COLO668 (cell line): ENCODE data around the gene SBNO2.
A peak's percentile ranks its signal among the peaks of the same experiment; 100 is the strongest.

ENCODE experiments used
- DNase-seq: peaks from one replicate; lab custom pipeline; 2025; ENCODE audit not compliant: unreplicated experiment; lab: John Stamatoyannopoulos, UW

Gene SBNO2

DNA sequence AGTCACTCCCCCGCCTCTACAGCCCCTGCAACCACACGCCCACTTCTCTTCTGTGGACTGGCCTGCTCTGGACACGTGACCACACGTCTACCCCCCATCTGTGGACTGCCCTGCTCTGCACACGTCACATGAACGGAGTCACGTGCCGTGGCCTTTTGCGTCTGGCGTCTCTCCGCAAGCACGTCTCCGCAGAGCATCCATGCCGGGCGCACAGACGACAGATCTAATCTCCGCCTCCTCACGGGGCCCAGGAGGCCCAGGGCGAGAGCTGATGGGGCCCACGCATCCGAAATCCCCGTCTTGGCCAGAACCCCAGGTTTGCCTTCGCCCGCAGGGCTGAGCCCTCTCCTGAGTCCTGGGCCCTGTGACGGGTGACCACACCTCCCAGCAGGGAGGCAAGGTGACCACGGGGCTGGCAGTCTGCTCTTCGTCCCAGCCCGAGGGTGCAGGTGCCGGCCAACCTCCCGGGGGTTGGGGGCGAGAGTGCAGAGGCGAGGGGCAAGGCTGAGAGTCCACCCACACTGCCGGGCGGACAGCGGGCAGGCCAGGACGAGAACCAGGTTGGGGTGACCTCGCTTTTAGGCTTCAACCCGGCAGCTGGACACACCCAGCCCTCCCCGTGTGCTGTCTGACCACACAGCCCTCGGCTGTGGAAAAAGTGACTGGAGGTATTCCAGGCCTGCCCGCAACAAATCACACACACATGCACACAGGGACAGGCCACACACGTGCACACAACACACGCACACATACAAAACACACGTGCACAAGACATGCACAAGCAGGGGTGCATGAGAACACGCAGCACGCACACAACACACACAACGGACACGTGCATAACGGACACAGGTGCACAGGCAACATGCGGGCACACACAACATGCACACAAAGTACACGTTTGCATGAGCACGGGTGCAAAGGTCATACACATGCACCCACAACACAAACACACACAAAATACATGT is 3.9 kb downstream of the SBNO2 start:
- DNase-seq: no peak

DNA sequence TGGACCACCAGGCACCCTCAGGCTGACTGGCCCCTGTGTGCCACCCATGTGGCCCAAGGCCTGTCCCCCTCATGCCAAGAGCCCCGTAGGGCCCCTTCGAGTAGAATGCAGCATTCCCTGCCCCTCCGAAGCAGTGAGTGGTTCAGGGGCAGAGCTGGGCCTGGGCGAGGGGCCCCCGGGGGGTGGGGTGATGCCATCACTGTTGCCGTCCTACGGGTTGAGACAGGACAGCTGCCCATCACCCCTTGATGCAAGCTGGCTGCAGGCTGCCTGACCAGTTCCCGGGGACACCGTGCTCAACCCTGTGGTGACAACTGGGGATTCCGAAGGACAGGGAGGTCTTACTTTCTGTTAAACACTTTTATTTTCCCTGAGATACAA is 4.7 kb downstream of the SBNO2 start:
- no peak for DNase-seq

DNA sequence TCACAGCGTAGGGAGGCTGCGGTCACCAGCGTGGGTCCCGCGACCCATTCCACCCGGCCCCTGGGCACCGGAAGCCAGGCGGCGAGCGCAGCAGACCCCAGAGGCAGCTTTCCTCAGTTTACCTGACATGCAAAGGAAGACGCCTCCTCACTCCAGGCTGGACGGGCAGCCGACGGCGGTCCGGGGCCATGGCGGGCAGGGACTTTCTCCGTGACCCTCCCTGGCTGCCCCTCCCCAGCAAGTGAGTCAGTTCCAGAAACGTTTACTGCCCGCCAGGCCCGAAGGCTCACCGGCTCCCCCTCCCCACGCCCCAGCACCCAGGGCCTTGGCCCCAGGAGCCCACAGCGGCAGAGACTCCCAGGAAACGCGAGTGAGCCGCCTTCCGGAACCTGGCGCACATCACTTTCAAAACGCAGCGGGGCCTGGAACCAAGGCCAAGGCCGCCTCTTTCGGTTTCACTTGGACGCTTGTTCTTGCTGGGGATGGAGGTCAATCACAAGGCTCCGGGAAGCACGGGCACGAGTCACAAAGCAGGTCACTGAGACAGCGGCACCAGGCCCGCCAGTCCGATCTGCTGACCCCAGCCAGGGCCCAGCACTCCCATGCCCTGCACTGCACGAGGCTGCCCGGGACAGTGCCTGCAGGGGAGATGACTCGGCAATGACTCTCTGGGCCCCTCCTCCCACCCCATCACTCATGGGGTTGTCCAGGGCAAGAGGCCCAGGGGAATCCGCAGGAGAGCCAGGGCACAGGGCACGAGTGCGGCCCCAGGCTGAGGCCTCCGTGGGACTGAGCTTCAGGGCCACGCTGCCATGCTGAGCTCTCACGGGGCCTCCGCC is 5.3 kb downstream of the SBNO2 start:
- DNase-seq: no peak

DNA sequence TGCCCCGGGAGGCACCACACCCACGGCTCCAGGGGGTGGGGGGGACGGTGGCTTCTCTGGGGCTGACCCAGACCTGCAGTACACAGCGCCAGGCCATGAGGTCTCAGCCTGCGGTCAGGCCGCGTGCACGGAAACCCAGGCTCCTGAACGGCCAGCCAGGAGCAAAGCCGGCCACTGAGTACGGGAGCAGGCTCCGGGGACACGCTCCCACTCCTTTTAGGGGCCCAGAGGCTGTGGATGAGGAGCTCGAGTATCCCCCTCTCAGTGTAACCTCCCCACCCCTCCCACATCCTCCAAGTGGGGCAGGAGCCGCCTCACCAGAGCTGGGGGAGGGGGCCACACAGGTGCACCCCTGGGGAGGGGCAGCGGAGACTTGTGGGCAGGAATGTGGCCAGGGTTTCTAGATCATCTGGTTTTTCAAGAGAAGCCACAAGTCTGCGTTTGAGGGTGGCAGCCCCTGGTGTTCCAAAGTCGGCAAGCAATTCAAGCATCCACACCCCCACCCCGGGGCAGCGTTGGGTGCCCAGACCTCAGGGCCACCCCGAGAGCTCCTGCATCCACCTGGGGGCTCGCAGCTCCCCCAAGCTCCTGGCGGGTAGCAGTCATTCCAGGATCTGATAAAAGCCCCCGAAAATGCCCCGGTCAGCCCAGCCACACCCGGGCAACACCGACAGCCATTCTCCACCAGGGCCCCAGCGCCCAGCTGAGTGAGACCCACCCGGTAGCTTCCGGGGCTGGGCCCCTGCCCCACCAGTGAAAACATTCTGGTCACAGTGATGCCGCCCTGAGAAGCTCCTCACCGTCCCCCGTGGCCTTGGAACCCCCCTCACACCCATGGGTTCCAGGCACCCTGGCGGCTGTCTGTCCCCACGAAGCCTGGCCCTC is 6.1 kb downstream of the SBNO2 start:
- DNase-seq: no peak

DNA sequence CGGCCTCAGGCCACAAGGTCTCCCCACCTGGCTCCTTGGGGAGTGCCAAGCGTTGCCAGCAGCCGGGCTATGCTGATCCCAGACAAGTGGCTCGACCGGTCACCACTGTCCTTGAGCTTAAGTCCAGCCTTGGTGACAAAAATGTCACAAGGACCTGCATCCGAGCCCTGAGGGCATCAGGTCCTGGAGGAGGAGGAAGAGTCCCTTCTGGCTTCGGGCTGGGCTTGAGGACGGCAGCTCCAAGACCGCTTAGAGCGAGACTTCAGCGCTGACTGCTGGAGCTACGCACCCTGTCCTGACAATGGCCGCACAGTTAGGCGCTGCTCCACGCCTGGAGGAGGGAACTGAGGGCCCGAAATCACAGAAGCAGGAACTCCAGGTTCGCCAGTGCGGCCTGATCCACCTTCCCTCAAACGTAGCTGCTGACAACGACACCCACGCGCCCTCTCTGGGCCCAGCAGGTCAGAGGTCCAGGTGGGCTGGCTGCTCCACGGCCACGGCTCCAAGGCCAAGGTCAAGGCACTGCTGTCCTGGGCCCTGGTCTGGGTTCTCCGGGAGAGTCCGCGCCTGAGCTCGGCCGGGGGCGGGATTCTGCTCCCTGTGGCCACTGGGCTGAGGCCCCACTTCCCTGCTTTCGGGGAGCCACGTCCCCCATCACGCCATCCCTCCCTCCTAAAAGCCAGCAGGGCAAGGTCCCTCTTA is 7.0 kb downstream of the SBNO2 start:
- no peak for DNase-seq

DNA sequence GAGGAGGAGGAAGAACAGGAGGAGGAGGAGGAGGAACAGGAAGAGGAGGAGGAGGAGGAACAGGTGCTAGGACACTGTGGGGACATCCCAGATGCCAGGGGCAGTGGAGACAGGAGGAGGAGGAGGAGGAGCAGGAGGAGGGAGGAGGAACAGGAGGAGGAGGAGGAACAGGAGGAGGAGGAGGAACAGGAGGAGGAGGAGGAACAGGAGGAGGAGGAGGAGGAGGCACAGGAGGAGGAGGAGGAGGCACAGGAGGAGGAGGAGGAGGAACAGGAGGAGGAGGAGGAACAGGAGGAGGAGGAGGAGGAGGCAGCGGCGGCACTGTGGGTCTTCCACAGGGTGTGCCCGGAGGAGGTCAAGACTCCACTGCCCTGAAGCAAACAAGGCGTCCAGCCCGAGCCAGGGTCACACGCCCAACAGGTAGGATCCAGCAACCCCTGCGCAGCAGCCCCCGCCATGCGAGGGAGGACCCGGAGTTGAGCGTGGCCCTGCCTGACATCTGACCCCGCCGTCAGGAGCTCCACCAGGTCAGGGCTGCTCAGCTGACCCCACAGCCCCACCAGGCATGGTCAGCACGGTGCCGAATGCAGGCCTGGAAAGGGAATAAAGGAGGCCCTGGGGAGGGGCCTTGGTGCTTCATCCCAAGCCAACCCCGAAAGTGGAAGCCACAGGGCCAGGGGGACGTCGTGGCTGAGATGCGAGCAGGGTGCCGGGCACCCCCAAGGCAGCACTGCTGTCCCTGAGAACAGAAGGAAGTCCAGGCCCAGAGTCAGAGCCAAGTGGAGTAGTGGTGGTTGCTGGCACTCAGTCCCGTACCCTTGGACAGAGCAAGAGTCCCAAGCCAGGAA is 9.2 kb downstream of the SBNO2 start:
- DNase-seq: no peak

DNA sequence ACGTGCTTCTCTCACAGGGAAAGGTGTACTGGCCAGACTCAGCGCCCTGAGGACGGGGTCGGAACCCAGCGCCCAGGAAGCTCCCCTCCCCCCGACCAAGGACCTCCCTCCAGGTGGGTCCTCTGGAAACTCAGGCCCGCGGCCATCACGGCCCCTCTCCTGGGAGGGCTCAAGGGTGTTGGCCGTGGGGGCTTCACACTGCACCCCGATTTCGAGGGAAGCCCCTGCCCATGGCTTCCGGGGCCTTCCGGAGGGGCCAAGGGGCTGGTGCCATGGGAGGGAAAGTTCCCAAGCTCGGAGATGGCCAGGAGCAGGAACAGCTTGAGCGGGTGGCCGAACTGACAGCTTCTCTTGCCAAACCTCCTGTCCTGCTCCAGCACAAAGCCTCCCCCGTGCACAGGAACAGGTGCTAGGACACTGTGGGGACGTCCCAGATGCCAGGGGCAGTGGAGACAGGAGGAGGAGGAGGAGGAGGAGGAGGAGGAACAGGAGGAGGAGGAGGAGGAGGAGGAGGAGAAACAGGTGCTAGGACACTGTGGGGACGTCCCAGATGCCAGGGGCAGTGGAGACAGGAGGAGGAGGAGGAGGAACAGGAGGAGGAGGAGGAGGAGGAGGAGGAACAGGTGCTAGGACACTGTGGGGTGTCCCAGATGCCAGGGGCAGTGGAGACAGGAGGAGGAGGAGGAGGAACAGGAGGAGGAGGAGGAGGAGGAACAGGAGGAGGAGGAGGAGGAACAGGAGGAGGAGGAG is 10.0 kb downstream of the SBNO2 start:
- DNase-seq: no peak

DNA sequence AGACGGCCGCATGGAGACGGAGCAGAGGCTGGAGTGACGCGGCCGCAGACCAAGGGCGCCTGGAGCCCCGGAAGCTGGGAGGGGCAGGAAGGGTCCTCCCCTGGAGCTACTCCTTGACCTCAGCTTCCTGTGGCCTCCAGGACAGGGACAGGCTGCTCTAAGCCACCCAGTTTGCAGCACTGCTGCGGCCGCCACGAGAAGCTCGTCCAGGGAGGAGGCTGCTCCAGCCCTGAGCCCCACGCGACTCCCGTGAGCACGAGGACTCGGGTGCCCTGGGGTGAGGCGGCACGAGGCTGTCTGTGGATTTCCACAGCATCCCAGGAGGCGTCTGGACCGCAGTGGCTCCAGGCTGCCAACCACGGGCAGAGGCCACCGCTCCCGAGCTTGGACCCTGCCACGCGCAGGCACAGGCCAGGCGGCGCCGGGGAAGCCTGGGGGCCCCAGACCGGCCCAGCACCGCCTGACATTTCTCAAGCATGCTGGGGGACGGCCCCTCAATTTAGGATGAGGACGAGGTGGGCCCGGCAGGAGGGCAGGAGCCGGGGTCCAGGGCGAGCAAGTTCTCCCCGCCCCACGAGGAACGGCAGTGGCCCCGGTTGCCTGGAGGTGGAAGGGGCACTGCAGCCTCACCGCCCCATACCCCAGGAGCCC is 10.7 kb downstream of the SBNO2 start:
- no peak for DNase-seq

DNA sequence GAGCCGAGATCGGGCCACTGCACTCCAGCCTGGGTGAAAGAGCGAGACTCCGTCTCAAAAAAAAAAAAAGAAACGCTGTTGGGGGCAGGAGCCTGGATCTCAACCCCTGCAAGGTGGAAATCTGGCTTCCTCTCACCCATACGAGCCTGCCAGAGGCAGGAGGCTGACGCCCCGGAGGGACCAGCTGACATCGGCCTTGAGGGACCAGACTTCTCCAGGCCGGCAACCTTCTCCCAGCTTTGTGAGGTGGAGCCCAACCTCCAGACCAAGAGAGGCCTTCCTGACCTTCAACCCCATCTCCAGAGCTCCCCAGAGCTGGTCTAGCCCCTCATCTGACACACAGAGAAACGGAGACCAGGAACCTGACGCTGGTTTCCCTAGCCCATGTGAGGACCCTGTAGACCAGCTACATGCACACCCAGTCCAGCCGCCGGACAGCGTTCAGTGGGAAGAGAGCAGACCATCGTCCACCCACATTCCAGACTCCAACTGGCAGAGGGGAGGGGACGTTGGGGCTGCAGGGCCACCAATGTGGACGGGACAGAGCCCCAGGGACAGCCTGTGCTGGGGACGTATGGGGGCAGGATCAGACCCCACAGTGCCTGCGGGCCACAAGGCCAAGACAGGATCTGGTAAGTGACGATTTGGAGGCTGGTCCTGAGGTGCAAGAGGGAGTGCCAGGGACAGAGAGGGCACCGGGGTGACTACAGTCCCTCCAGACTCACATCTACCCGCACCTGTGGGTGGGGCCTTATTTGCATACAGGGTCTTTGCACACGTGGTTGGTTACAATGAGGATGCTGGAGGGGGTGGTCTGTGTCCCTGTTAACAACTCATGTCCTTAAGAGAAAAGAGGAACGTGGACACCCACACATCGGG is 11.4 kb downstream of the SBNO2 start:
- no peak for DNase-seq

DNA sequence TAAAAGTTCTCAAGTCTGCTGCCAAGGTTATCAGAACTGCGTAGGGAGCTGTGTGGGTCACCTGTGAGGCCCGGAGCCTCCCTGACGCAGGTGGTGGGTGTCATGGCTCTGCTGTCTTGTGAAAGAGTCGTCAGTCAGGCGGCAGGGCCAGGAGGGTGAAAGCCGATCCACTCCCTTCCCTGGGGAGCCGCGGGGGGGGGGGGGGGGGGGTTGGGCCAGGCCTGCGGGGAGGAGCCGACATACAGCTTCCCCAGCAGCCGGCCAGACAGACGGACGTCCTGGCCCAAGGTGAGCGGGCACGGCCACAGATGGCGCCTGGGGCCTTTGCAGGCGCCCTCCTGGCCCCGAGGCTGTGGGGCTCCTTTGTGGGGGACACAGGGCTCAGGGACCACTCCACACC is 12.4 kb downstream of the SBNO2 start:
- DNase-seq: peak; percentile 76

DNA sequence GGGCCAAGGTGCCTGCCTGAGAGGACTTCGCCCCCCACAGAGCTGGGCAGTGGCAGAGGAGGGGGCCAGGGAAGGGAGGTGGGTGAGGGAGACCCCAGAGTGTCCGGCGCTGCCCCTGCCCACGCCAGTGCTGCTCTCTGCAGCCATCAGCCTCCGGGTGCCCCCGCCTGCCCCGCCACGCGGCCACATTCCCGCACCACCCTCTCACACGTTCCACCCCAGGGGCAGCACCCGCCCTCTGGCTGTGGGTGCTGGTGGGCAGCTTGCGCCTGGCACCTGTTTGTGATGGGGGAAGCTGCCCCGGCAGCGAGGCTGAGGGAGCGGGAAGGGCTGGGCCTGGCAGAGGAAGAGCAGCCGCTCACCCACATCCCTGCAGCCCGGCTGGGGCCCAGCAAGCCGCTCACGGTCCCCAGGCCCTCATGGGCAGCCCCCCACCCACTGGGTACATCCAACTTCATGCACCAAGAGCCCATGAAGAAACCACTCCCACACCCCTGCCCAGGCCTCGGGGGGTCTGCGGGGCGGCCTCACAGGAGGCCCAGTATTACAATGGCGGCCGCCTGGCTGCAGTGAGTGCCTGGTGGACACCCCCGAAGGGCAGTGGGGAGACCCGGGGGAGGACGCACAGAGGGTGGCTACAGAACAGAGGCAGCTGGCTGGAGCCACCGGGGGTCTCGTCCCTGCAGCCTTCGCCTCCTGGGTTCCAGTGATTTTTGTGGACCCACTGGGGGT is 14.0 kb downstream of the SBNO2 start:
- DNase-seq: no peak

DNA sequence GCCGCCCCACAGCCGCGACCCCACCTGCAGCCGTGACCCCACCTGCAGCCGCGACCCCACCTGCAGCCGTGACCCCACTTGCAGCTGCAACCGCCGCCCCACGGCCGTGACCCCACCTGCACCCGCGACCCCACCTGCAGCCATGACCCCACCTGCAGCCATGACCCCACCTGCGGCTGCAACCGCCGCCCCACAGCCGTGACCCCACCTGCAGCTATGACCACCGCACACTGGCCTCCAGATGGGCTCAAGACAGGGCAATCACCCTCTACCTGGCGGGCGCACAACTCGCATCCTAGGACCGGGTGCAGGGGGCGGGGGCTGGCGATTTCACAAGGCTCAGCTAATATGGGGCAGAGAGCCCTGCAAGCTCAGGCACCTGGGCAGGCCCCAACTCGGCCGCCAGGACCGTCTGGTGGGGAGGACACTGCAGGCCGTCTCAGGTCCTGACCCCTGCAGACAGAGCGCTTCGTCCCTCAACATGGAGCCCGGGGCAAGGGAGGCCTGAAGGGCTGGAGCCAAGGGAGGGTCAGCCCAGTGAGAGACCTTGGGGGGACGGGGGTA is 15.1 kb downstream of the SBNO2 start:
- no peak for DNase-seq

DNA sequence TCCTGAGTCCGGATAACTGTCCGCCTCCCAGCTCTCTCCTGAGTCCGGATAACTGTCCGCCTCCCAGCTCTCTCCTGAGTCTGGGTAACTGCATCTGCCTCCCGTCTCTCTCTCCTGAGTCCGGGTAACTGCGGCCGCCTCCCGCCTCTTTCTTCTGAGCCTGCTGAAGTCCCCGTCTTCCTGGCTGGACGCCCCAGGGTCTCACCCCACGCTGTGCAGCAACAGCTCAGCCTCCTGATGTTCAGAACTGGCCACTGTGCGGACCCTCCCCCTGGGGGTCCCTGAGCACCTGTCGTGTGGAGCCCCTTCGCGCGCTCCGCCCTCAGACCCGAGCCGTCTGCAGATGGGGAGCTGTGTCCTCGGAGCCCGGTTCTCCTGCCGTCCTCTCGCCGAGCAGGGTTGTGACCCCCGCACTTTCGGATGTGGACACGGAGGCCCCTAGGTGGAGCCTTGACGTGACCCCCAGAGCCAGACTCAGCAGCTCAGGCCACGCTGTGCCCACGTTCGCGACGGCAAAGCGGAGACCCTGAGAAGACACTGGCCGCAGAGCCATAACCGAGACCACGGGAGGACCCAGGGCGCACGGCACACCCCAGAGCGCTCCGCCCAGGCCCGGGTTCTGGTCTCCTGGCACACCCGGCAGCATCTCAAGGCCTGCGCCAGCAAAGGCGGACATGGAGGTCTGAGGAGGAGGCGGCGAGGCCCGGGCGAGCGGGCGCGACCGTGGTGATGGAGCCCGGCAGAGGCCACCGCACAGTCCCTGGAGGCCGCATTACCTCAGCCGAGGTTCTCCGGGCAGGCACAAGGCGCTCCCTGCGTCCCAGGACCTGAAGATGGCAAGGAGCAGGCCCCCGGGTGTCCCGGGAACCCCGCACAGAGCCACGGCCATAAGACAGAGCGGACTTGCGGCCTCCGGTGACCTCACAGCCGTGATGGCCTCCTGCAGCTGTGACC is 15.9 kb downstream of the SBNO2 start:
- no peak for DNase-seq

DNA sequence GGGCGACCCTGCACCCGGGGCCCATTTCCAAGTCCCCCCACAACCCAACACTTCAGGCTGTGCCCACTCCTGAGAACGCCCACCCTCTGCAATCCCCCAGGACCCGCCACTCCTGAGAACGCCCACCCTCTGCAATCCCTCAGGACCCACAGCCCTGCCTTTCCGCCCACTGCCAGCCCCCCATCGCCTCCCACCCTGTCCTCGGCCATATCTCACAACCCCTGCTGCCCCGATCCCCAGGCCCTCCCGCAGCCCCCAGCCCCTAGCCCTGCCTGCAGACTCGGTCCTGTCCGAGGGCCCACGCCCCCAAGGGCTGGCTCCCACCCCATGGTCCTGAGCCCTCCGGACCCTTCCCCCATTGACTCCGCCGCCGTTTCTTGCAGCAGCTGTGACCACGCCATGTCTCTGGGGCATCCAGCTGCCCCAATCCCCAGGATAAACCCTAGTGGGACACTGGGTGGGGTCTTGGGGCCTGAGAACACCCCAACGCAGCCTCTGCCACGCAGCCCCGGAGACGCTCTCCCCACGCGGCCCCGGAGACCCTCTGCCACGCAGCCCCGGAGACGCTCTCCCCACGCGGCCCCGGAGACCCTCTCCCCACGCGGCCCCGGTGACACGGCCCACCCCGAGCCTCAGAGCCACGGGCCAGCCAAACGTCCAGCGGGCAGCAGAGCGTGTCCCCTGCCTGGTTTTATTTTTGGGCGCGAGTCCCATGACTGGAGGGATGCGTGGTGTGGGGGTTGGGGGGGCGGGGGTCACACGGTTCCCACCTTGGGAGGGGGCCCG is 17.0 kb downstream of the SBNO2 start:
- no peak for DNase-seq
